ENCODE data around the gene TACO1. TPM values are rescaled to one million over a fixed set of nuclear protein-coding genes. Genes with fewer than 3 reads are reported as not detected.
A peak's percentile ranks its signal among the peaks of the same experiment; 100 is the strongest.

Gene TACO1
- polyA plus RNA-seq, 4 donors: 24.1 to 48.8 (median 32.5) TPM

- peaks cover 18 to 41% (median 28%) of the 10 kb centered on the region in 3 donors for H3K36me3 ChIP-seq (ENCODE audit: control insufficient read depth in 3 of 3, insufficient read depth in 2 of 3, low read depth in 1 of 3, low read length in 3 of 3)
- 68 to 82% (median 74%) methylated on average over 6 of the region's 6 CpGs for WGBS, 3 donors
- H3K9me3 ChIP-seq (ENCODE audit: control insufficient read depth in 2 of 2, insufficient read depth in 1 of 2, low read depth in 1 of 2, low read length in 1 of 2): no peaks in the 10 kb centered on the region
- H3K27ac ChIP-seq (ENCODE audit: low read depth in 1 of 3, low read length in 2 of 3): no peak overlapping the region
- H3K4me1 ChIP-seq (ENCODE audit: control insufficient read depth in 3 of 3, insufficient read depth in 2 of 3, low read depth in 1 of 3, low read length in 2 of 3): no peaks in the 10 kb centered on the region
- FAIRE-seq: no peak
- no peak for DNase-seq
- H3K27me3 ChIP-seq (ENCODE audit: control insufficient read depth in 3 of 3, insufficient read depth in 3 of 3, low read length in 3 of 3): no peaks in the 10 kb centered on the region
- H3K4me3 ChIP-seq (ENCODE audit: low read depth in 1 of 3, low read length in 3 of 3): no peak overlapping the region
Measured at GRCh38 chr17:63609816-63610573, 9.3 kb downstream of the TACO1 start.

DNA sequence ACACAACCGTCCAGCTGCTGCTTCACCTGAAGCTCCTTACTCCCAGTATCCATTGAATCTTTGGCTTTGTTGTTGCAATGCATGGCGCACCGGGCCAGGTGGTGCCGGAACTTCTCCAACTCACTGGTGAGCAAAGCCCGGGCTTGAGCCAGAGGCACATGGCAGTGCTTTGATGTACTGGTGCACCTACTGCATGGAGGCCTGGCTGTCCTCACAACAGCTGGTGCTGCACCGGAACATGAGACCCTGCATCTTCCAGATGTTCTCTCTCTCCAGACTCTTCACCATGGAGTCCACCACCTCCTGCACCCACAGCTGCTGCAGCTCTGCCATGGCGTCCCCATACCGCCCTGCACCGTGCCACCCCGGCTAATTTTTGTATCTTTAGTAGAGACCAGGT, 10.2 kb downstream of the TACO1 start:
- DNase-seq (no peak), FAIRE-seq (no peak)
- no peak overlapping the region for H3K27ac ChIP-seq (ENCODE audit: low read depth in 1 of 3, low read length in 2 of 3)
- no peaks in the 10 kb centered on the region for H3K27me3 ChIP-seq (ENCODE audit: control insufficient read depth in 3 of 3, insufficient read depth in 3 of 3, low read length in 3 of 3)
- H3K9me3 ChIP-seq (ENCODE audit: control insufficient read depth in 2 of 2, insufficient read depth in 1 of 2, low read depth in 1 of 2, low read length in 1 of 2): no peaks in the 10 kb centered on the region
- H3K4me3 ChIP-seq (ENCODE audit: low read depth in 1 of 3, low read length in 3 of 3): no peak overlapping the region
- WGBS, 3 donors: 94 to 99% (median 98%) methylated on average over 10 of the region's 10 CpGs
- H3K4me1 ChIP-seq (ENCODE audit: control insufficient read depth in 3 of 3, insufficient read depth in 2 of 3, low read depth in 1 of 3, low read length in 2 of 3): no peaks in the 10 kb centered on the region
- peaks cover 16 to 38% (median 19%) of the 10 kb centered on the region in 3 donors for H3K36me3 ChIP-seq (ENCODE audit: control insufficient read depth in 3 of 3, insufficient read depth in 2 of 3, low read depth in 1 of 3, low read length in 3 of 3)

DNA sequence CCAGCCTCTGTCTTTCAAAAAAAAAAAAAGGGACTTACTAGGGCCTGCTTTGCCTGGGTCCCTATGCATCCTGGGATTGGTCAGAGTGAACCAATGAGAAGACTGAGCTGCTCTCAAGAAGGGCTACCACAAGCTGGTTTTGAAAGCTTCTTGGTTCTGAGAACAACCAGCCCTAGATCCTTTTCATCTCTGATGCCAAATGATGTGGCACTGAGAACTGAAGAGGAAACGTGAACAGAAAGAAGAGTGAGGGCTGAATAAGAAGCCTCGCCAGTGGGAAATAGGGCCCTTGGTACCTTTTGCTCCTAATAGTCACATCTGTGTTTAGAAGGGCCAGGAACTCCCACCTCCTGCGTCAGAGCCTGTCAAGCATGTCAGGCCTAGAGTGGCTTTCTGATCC, 10.7 kb downstream of the TACO1 start:
- peaks cover 13 to 34% (median 15%) of the 10 kb centered on the region in 3 donors for H3K36me3 ChIP-seq (ENCODE audit: control insufficient read depth in 3 of 3, insufficient read depth in 2 of 3, low read depth in 1 of 3, low read length in 3 of 3)
- DNase-seq (no peak), FAIRE-seq (no peak)
- 80 to 84% (median 80%) methylated on average over 3 of the region's 3 CpGs for WGBS, 3 donors
- no peak overlapping the region for H3K4me3 ChIP-seq (ENCODE audit: low read depth in 1 of 3, low read length in 3 of 3)
- H3K27me3 ChIP-seq (ENCODE audit: control insufficient read depth in 3 of 3, insufficient read depth in 3 of 3, low read length in 3 of 3): no peaks in the 10 kb centered on the region
- no peaks in the 10 kb centered on the region for H3K9me3 ChIP-seq (ENCODE audit: control insufficient read depth in 2 of 2, insufficient read depth in 1 of 2, low read depth in 1 of 2, low read length in 1 of 2)
- no peak overlapping the region for H3K27ac ChIP-seq (ENCODE audit: low read depth in 1 of 3, low read length in 2 of 3)
- no peaks in the 10 kb centered on the region for H3K4me1 ChIP-seq (ENCODE audit: control insufficient read depth in 3 of 3, insufficient read depth in 2 of 3, low read depth in 1 of 3, low read length in 2 of 3)

DNA sequence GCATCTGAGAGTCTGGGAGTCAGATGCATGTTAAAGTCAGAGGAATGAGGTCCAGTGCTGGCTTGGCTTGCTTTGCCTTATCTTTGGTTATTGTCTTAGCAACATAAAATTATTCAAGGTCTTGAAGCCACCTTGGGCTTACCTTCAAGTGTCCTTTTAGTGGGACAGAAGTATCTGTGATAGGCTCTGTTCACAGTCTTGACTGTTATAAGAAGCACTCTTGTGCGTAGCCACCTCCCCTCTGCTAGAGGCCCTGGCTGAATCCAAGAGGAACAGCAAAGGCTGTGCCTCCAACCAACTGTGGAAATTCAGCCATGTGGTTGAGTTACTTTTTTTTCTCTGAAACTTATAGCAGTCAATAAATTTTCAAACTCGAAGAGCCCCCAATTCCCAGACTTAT, 13.0 kb downstream of the TACO1 start:
- H3K4me3 ChIP-seq (ENCODE audit: low read depth in 1 of 3, low read length in 3 of 3): no peak overlapping the region
- H3K36me3 ChIP-seq (ENCODE audit: control insufficient read depth in 3 of 3, insufficient read depth in 2 of 3, low read depth in 1 of 3, low read length in 3 of 3): peaks cover 2 to 14% (median 2%) of the 10 kb centered on the region in 3 donors
- H3K27ac ChIP-seq (ENCODE audit: low read depth in 1 of 3, low read length in 2 of 3): no peak overlapping the region
- H3K4me1 ChIP-seq (ENCODE audit: control insufficient read depth in 3 of 3, insufficient read depth in 2 of 3, low read depth in 1 of 3, low read length in 2 of 3): no peaks in the 10 kb centered on the region
- no peaks in the 10 kb centered on the region for H3K9me3 ChIP-seq (ENCODE audit: control insufficient read depth in 2 of 2, insufficient read depth in 1 of 2, low read depth in 1 of 2, low read length in 1 of 2)
- WGBS, 3 donors: 83 to 93% (median 93%) methylated on average over 2 of the region's 2 CpGs
- DNase-seq: no peak
- H3K27me3 ChIP-seq (ENCODE audit: control insufficient read depth in 3 of 3, insufficient read depth in 3 of 3, low read length in 3 of 3): no peaks in the 10 kb centered on the region
- FAIRE-seq: no peak

GRCh38 chr17:63621229-63621683, 20.6 kb downstream of the TACO1 start:
- H3K4me3 ChIP-seq (ENCODE audit: low read depth in 1 of 3, low read length in 3 of 3): peak overlapping the region; percentile 56 to 83 (median 57)

DNA sequence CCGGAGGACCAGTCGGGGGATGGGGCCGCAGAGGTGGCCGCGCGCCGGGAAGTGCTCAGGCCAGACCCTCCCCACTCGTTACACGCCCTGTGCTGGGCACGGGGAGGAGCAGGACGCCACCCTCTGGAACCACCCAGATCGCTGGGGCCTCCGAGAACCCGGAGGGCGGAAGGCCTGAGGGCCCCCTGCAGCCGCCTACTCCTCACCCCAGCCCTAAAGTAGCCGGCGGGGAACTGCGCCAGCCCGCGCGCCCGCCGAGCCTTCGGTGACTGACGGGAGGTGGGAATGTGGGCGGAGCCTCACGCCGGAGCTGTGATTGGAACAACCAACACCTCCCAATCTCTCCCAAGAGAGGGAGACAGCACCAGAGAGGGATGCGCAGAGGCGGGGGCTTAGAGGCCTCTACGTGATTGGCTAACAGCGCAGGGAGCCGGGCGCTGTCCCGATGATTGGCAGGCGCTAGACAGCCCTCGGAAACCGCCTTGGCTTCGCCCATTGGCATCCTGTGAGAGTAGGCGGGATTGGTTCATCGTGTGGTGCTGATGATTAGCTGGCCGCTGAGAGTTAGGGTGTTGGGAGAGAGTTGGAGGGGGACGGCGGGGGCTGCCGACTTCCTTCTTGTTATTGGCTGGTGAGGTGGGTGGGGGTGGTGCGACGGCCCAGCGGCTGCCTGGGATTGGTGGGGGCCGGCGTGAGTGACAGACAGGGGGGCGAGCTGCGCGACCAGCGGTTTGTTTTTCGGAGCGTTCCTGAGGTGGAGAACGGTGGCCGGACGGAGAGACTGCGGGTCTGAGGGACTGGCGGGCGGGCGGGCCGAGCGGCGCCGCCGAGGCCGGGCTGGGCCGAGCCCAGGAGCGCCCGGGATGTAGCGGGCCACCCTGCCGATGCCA, 21.2 kb downstream of the TACO1 start, which contains the start of gene MAP3K3:
MAP3K3 (plus strand) TSS at position 734 of the 890 bp plus-strand sequence. CDS start 343 bp downstream, outside the sequence.
- 0% methylated on average over 54 to 75 of the region's 75 CpGs for WGBS, 3 donors
- peak; percentile 64 for FAIRE-seq
- peaks cover 0 to 2% (median 0%) of the 10 kb centered on the region in 3 donors for H3K27me3 ChIP-seq (ENCODE audit: control insufficient read depth in 3 of 3, insufficient read depth in 3 of 3, low read length in 3 of 3)

More at GRCh38 chr17:63621229-63621683, 20.6 kb downstream of the TACO1 start:
- DNase-seq (no peak), FAIRE-seq (no peak)
- H3K9me3 ChIP-seq (ENCODE audit: control insufficient read depth in 2 of 2, insufficient read depth in 1 of 2, low read depth in 1 of 2, low read length in 1 of 2): no peaks in the 10 kb centered on the region
- H3K27ac ChIP-seq (ENCODE audit: low read depth in 1 of 3, low read length in 2 of 3): peak overlapping the region; percentile 56 to 72 (median 70)
- WGBS, 3 donors: 3 to 7% (median 7%) methylated on average over 10 of the region's 10 CpGs
- peaks cover 3 to 6% (median 4%) of the 10 kb centered on the region in 3 donors for H3K4me1 ChIP-seq (ENCODE audit: control insufficient read depth in 3 of 3, insufficient read depth in 2 of 3, low read depth in 1 of 3, low read length in 2 of 3)
- H3K27me3 ChIP-seq (ENCODE audit: control insufficient read depth in 3 of 3, insufficient read depth in 3 of 3, low read length in 3 of 3): peaks cover 0 to 2% (median 0%) of the 10 kb centered on the region in 3 donors
- no peaks in the 10 kb centered on the region for H3K36me3 ChIP-seq (ENCODE audit: control insufficient read depth in 3 of 3, insufficient read depth in 2 of 3, low read depth in 1 of 3, low read length in 3 of 3)

DNA sequence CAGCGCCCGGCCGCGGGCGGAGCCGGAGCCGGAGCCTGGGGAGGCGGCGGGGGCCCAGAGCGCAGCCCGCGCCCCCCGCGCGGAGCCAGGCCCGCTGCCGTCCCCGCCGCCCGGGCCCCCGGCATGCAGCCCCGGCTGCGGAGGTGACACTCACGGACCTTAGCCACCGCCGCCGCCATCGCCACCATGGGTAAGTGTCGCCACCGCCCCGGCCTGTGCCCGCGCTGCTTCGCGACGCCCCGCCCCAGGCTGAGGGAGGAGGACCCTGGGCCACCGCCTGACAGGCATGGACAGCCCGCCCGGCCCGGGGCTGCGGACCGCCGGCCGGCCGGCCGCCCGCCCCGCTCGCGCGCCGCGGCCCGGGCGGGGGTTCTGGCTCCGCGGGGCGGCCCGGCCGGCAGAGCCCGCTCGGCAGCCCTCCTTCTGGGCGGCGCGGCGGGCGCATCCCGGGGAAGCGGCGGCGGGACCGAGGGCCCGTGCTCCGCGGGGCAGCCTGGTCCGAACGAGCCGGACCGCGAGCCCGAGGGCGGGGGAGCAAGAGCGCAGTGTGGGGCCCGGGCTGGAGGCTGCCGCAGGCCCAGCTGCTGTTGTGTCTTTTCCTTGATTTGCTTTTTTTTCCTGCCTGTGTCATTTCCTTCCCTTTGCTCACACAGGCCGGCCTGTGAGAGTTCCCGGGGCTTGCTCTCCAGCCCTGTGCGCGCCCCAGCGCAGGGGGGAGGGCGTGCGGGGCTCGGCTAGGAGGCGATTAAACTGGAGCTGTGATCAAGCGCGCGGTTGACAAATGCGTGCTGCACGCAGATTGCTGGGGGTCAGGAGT, 22.1 kb downstream of the TACO1 start:
- 0 to 1% (median 0%) methylated on average over 39 to 100 of the region's 100 CpGs for WGBS, 3 donors
- Histone ChIP-seq H3K4me1 (ENCODE audit: control insufficient read depth in 3 of 3, insufficient read depth in 2 of 3, low read depth in 1 of 3, low read length in 2 of 3) (peaks cover 4 to 9% (median 6%) of the 10 kb centered on the region in 3 donors), H3K9me3 (ENCODE audit: control insufficient read depth in 2 of 2, insufficient read depth in 1 of 2, low read depth in 1 of 2, low read length in 1 of 2) (no peaks in the 10 kb centered on the region), H3K27ac (ENCODE audit: low read depth in 1 of 3, low read length in 2 of 3) (peak overlapping the region; percentile 51 to 86 (median 75)), H3K36me3 (ENCODE audit: control insufficient read depth in 3 of 3, insufficient read depth in 2 of 3, low read depth in 1 of 3, low read length in 3 of 3) (no peaks in the 10 kb centered on the region), H3K4me3 (ENCODE audit: low read depth in 1 of 3, low read length in 3 of 3) (peak overlapping the region; percentile 83 to 100 (median 87)), H3K27me3 (ENCODE audit: control insufficient read depth in 3 of 3, insufficient read depth in 3 of 3, low read length in 3 of 3) (peaks cover 0 to 2% (median 0%) of the 10 kb centered on the region in 3 donors)
- FAIRE-seq (no peak), DNase-seq (peak; percentile 70 to 80)

More for the DNA sequence above, 21.2 kb downstream of the TACO1 start, which contains the start of gene MAP3K3:
- no peaks in the 10 kb centered on the region for H3K36me3 ChIP-seq (ENCODE audit: control insufficient read depth in 3 of 3, insufficient read depth in 2 of 3, low read depth in 1 of 3, low read length in 3 of 3)
- H3K4me1 ChIP-seq (ENCODE audit: control insufficient read depth in 3 of 3, insufficient read depth in 2 of 3, low read depth in 1 of 3, low read length in 2 of 3): peaks cover 4 to 9% (median 5%) of the 10 kb centered on the region in 3 donors
- DNase-seq: peak; percentile 98 to 100
- peak within 1 kb of the TSS; percentile 72 to 86 (median 75) for H3K27ac ChIP-seq (ENCODE audit: low read depth in 1 of 3, low read length in 2 of 3)
- no peaks in the 10 kb centered on the region for H3K9me3 ChIP-seq (ENCODE audit: control insufficient read depth in 2 of 2, insufficient read depth in 1 of 2, low read depth in 1 of 2, low read length in 1 of 2)
- H3K4me3 ChIP-seq (ENCODE audit: low read depth in 1 of 3, low read length in 3 of 3): peak within 1 kb of the TSS; percentile 83 to 100 (median 87)

All from small intestine (tissue), 7 donors.